CD4-positive, CD25-positive, alpha-beta regulatory T cell (primary cell): Measurements from ENCODE around the gene C6orf15. TPM values are rescaled to one million over a fixed set of nuclear protein-coding genes. Genes with fewer than 3 reads are reported as not detected.

ENCODE experiments used
- ATAC-seq, 2 donors: fragments of 150-1000 bp; cut with Tn5 transposase; one replicate each; pipeline ENCODE4 v1.10.0; 2021; ENCODE audit warnings: low read depth in 2 of 2, moderate number of reproducible peaks in 2 of 2, moderate library complexity in 1 of 2
- DNase-seq, 3 donors: peaks; one replicate each; pipeline versions ENCODE4 v3.0.0 to v3.0.0-alpha.2; 2012 to 2022; ENCODE audit warnings: mixed read lengths in 1 of 3
- H3K27ac ChIP-seq: one replicate; pipeline ENCODE4 v1.7.0; 2013; ENCODE audit warnings: mild to moderate bottlenecking, low read length; ENCODE audit not compliant: insufficient read depth, poor library complexity, severe bottlenecking
- H3K27me3 ChIP-seq: one replicate; pipeline ENCODE4 v1.7.0; 2013; ENCODE audit warnings: low read length; ENCODE audit not compliant: control insufficient read depth, insufficient read depth
- H3K36me3 ChIP-seq: one replicate; pipeline ENCODE4 v1.7.0; 2013; ENCODE audit warnings: mild to moderate bottlenecking, low read length, moderate library complexity; ENCODE audit not compliant: control insufficient read depth, insufficient read depth
- H3K4me1 ChIP-seq: 2 replicates; pipeline ENCODE4 v1.7.0; 2013; ENCODE audit warnings: mild to moderate bottlenecking, low read length; ENCODE audit not compliant: insufficient read depth, control insufficient read depth, poor library complexity, severe bottlenecking
- H3K4me3 ChIP-seq: one replicate; pipeline ENCODE4 v1.7.0; 2013; ENCODE audit warnings: low read depth, mild to moderate bottlenecking, low read length, moderate library complexity
- H3K9me3 ChIP-seq, 2 experiments: 1 replicate in 1 of 2; 2 replicates in 1 of 2; pipeline ENCODE4 v1.7.0; 2013; ENCODE audit warnings: low read length in 2 of 2, mild to moderate bottlenecking in 1 of 2, moderate library complexity in 1 of 2; ENCODE audit not compliant: control insufficient read depth in 2 of 2
- H3K27ac Mint-ChIP-seq, 3 donors: one replicate each; pipeline ENCODE4 v1.8.0; 2020 to 2022; ENCODE audit warnings: mild to moderate bottlenecking in 3 of 3, mixed read lengths in 3 of 3, moderate library complexity in 2 of 3
- H3K27me3 Mint-ChIP-seq: one replicate; pipeline ENCODE4 v1.8.0; 2022; ENCODE audit warnings: mild to moderate bottlenecking, mixed read lengths
- H3K36me3 Mint-ChIP-seq: one replicate; pipeline ENCODE4 v1.8.0; 2020; ENCODE audit warnings: mixed read lengths
- H3K4me1 Mint-ChIP-seq, 4 donors: one replicate each; pipeline ENCODE4 v1.8.0; 2020 to 2022; ENCODE audit warnings: mixed read lengths in 4 of 4, mild to moderate bottlenecking in 1 of 4
- H3K4me3 Mint-ChIP-seq, 4 donors: one replicate each; pipeline ENCODE4 v1.8.0; 2020 to 2022; ENCODE audit warnings: mild to moderate bottlenecking in 4 of 4, mixed read lengths in 4 of 4, moderate library complexity in 3 of 4
- H3K9me3 Mint-ChIP-seq, 7 donors: one replicate each; pipeline ENCODE4 v1.8.0; 2020 to 2022; ENCODE audit warnings: mixed read lengths in 7 of 7, mild to moderate bottlenecking in 3 of 7, moderate library complexity in 2 of 7
- polyA plus RNA-seq, 4 donors: library from polyadenylated mRNA; unstranded; fragments of 300-500 nt; fragmentation: Illumina TruSeq; gene quantifications; one replicate each; pipeline ENCODE4 v1.2.3, GENCODE V29; 2021
- total RNA-seq: library from RNA; stranded (reverse); gene quantifications from one replicate; pipeline ENCODE4 v1.2.3, GENCODE V29; 2022

The C6orf15 gene
- total and polyA plus RNA-seq, 5 donors from 2014 or later, result not detected

GRCh38 chr6:31128093-31128676, 15.8 kb upstream of the C6orf15 start:
- H3K27ac ChIP-seq, result no peak overlapping the region
- peak; percentile 49 to 67 (median 65) for DNase-seq
- no peaks in the 10 kb centered on the region for H3K4me1 ChIP-seq
- ATAC-seq, result peak; percentile 66 to 72
- no peaks in the 10 kb centered on the region for H3K36me3 ChIP-seq
- Mint-ChIP-seq H3K27me3 (peaks cover 18% of the 10 kb centered on the region), H3K36me3 (no peaks in the 10 kb centered on the region), H3K4me1 (peaks cover 0 to 14% (median 7%) of the 10 kb centered on the region in 4 donors), H3K9me3 (no peaks in the 10 kb centered on the region), H3K27ac (peak overlapping the region in 1 of 3 donors; percentile 63), H3K4me3 (no peak overlapping the region)
- H3K4me3 ChIP-seq, result no peak overlapping the region
- H3K9me3 ChIP-seq, result no peaks in the 10 kb centered on the region
- peaks cover 6% of the 10 kb centered on the region for H3K27me3 ChIP-seq

GRCh38 chr6:31126396-31127175, 14.2 kb upstream of the C6orf15 start:
- Mint-ChIP-seq H3K27me3 (peaks cover 22% of the 10 kb centered on the region), H3K4me1 (peaks cover 0 to 14% (median 7%) of the 10 kb centered on the region in 4 donors), H3K4me3 (peak overlapping the region in 1 of 4 donors; percentile 40), H3K9me3 (peaks cover 0 to 1% (median 0%) of the 10 kb centered on the region in 7 donors), H3K36me3 (no peaks in the 10 kb centered on the region), H3K27ac (no peak overlapping the region)
- no peaks in the 10 kb centered on the region for H3K36me3 ChIP-seq
- DNase-seq (no peak), ATAC-seq (no peak)
- H3K27me3 ChIP-seq, result peaks cover 6% of the 10 kb centered on the region
- H3K27ac ChIP-seq, result no peak overlapping the region
- H3K4me1 ChIP-seq, result no peaks in the 10 kb centered on the region
- H3K4me3 ChIP-seq, result no peak overlapping the region
- H3K9me3 ChIP-seq, result no peaks in the 10 kb centered on the region

GRCh38 chr6:31125586-31126363, 13.4 kb upstream of the C6orf15 start:
- H3K27me3 Mint-ChIP-seq, result peaks cover 23% of the 10 kb centered on the region
- no peak overlapping the region for H3K4me3 Mint-ChIP-seq
- peaks cover 6% of the 10 kb centered on the region for H3K27me3 ChIP-seq
- H3K36me3 ChIP-seq, result no peaks in the 10 kb centered on the region
- DNase-seq (no peak), ATAC-seq (no peak)
- H3K4me1 Mint-ChIP-seq, result peaks cover 0 to 14% (median 7%) of the 10 kb centered on the region in 4 donors
- peaks cover 0 to 1% (median 0%) of the 10 kb centered on the region in 7 donors for H3K9me3 Mint-ChIP-seq
- H3K4me1 ChIP-seq, result no peaks in the 10 kb centered on the region
- H3K27ac ChIP-seq, result no peak overlapping the region
- peak overlapping the region in 1 of 3 donors; percentile 56 for H3K27ac Mint-ChIP-seq
- no peaks in the 10 kb centered on the region for H3K9me3 ChIP-seq
- no peak overlapping the region for H3K4me3 ChIP-seq
- no peaks in the 10 kb centered on the region for H3K36me3 Mint-ChIP-seq

GRCh38 chr6:31125162-31125561, 12.8 kb upstream of the C6orf15 start:
- Mint-ChIP-seq H3K27ac (no peak overlapping the region), H3K27me3 (peaks cover 23% of the 10 kb centered on the region), H3K36me3 (no peaks in the 10 kb centered on the region), H3K4me3 (no peak overlapping the region), H3K9me3 (peaks cover 0 to 1% (median 0%) of the 10 kb centered on the region in 7 donors), H3K4me1 (peaks cover 0 to 14% (median 7%) of the 10 kb centered on the region in 4 donors)
- Histone ChIP-seq H3K27me3 (peaks cover 6% of the 10 kb centered on the region), H3K9me3 (no peaks in the 10 kb centered on the region), H3K4me1 (no peaks in the 10 kb centered on the region), H3K36me3 (no peaks in the 10 kb centered on the region), H3K27ac (no peak overlapping the region), H3K4me3 (no peak overlapping the region)
- DNase-seq (no peak), ATAC-seq (no peak)

GRCh38 chr6:31122791-31123706, 10.7 kb upstream of the C6orf15 start:
- Histone ChIP-seq H3K4me1 (no peaks in the 10 kb centered on the region), H3K27me3 (no peaks in the 10 kb centered on the region), H3K4me3 (no peak overlapping the region), H3K27ac (no peak overlapping the region), H3K9me3 (no peaks in the 10 kb centered on the region), H3K36me3 (no peaks in the 10 kb centered on the region)
- no peak overlapping the region for H3K4me3 Mint-ChIP-seq
- peaks cover 0 to 6% (median 4%) of the 10 kb centered on the region in 4 donors for H3K4me1 Mint-ChIP-seq
- ATAC-seq (no peak), DNase-seq (no peak)
- no peaks in the 10 kb centered on the region for H3K36me3 Mint-ChIP-seq
- no peak overlapping the region for H3K27ac Mint-ChIP-seq
- peaks cover 9% of the 10 kb centered on the region for H3K27me3 Mint-ChIP-seq
- H3K9me3 Mint-ChIP-seq, result peaks cover 0 to 1% (median 0%) of the 10 kb centered on the region in 7 donors

GRCh38 chr6:31121131-31121790, 8.9 kb upstream of the C6orf15 start:
- Mint-ChIP-seq H3K27ac (no peak overlapping the region), H3K4me3 (no peak overlapping the region), H3K27me3 (peaks cover 10% of the 10 kb centered on the region), H3K36me3 (no peaks in the 10 kb centered on the region), H3K9me3 (peaks cover 0 to 1% (median 0%) of the 10 kb centered on the region in 7 donors), H3K4me1 (peaks cover 0 to 2% (median 0%) of the 10 kb centered on the region in 4 donors)
- H3K9me3 ChIP-seq, result no peaks in the 10 kb centered on the region
- no peak overlapping the region for H3K27ac ChIP-seq
- no peak overlapping the region for H3K4me3 ChIP-seq
- no peaks in the 10 kb centered on the region for H3K4me1 ChIP-seq
- no peaks in the 10 kb centered on the region for H3K36me3 ChIP-seq
- no peaks in the 10 kb centered on the region for H3K27me3 ChIP-seq
- DNase-seq, result no peak
- ATAC-seq, result no peak
